Activated T-helper 2 cell treated with anti-CD3 and anti-CD28 coated beads, Interferon-gamma antibody, Interleukin-2, Interleukin-4, amounts not matched to agents 10 μg/mL and 5 μg/mL and 100 μg/mL, durations not matched to agents 14 hours and 24 hours and 36 hours (primary cell): ENCODE measurements around the gene AFM. TPM values are rescaled to one million over a fixed set of nuclear protein-coding genes. Genes with fewer than 3 reads are reported as not detected.

Experiments
- DNase-seq: peaks from one replicate; pipeline ENCODE4 v3.0.0; 2021; ENCODE audit warnings: low spot score
- H3K27ac Mint-ChIP-seq: one replicate; pipeline ENCODE4 v1.8.0; 2021; ENCODE audit warnings: mixed read lengths
- H3K27me3 Mint-ChIP-seq: one replicate; pipeline ENCODE4 v1.8.0; 2021; ENCODE audit warnings: low read depth, mixed read lengths
- H3K36me3 Mint-ChIP-seq: one replicate; pipeline ENCODE4 v1.8.0; 2021; ENCODE audit warnings: low read depth, mixed read lengths
- H3K4me1 Mint-ChIP-seq: one replicate; pipeline ENCODE4 v1.8.0; 2021; ENCODE audit warnings: low read depth, mixed read lengths
- H3K4me3 Mint-ChIP-seq: one replicate; pipeline ENCODE4 v1.8.0; 2021; ENCODE audit warnings: low read depth, mild to moderate bottlenecking, moderate library complexity, mixed read lengths
- H3K9me3 Mint-ChIP-seq: one replicate; pipeline ENCODE4 v1.8.0; 2021; ENCODE audit warnings: mixed read lengths
- intact Hi-C: fragments of 100-400 bp; cut with micrococcal nuclease; formaldehyde crosslinking; loops from one replicate; pipeline ENCODE4 v1.15.1; 2023
- total RNA-seq: library from RNA; stranded (reverse); gene quantifications from 2 replicates; pipeline ENCODE4 v1.2.3, GENCODE V29; 2022

Gene AFM
- total RNA-seq, 1 donor from 2014 or later, result not detected

DNA sequence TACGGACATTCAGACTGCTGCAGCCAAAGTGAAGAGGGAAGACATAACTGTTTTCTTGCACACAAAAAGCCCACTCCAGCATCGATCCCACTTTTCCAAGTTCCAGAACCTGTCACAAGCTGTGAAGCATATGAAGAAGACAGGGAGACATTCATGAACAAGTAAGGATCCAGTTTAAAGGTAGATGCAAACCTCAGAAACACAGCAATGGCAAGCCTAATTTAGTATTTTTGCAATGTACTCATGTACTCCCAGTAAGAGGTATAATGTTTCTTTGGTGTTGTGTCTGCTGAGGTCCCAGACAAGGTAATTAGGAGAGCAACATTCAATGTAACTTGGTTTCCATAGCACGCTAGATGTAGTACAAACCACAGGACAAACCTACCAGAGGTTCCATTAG, 40.9 kb upstream of the AFM start:
- no peaks in the 10 kb centered on the region for H3K4me1 Mint-ChIP-seq

DNA sequence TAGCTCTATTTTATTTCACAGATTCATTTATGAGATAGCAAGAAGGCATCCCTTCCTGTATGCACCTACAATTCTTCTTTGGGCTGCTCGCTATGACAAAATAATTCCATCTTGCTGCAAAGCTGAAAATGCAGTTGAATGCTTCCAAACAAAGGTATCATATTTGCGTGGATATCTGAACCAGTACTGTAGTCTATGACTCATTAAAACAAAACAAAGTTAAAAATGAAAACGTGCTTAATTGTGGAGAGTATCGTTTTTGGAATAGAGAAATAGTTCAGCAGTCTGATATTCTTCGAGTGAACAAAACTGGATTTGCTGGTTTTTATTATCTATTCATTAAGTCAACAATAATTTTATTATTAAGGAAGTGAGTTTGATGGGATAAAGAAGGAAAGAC, 39.3 kb upstream of the AFM start:
- intact Hi-C loops, result no loop called here
- Mint-ChIP-seq H3K36me3 (no peaks in the 10 kb centered on the region), H3K4me3 (no peak overlapping the region), H3K27ac (no peak overlapping the region), H3K4me1 (no peaks in the 10 kb centered on the region), H3K9me3 (no peaks in the 10 kb centered on the region), H3K27me3 (peaks cover 7% of the 10 kb centered on the region)
- DNase-seq, result no peak

More for the DNA sequence above, 40.9 kb upstream of the AFM start:
- DNase-seq, result no peak
- Mint-ChIP-seq H3K9me3 (no peaks in the 10 kb centered on the region), H3K27me3 (peaks cover 7% of the 10 kb centered on the region), H3K27ac (no peak overlapping the region), H3K4me3 (no peak overlapping the region), H3K36me3 (no peaks in the 10 kb centered on the region)
- intact Hi-C loops, result no loop called here

DNA sequence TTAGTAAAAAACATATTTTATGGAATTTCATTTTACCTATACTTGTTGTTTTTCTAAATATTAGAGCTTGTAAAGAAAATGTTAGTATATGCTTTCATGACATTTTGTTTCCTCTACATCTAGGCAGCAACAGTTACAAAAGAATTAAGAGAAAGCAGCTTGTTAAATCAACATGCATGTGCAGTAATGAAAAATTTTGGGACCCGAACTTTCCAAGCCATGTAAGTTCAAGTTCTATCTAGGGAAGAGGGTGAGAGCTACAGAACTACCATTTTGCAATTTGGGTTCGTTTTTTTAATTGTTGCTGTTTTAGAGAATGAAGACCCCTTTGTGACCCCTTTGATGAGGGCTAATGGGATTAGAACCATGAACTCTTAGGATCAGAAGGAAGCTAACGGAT, 38.3 kb upstream of the AFM start:
- DNase-seq, result no peak
- Mint-ChIP-seq H3K36me3 (no peaks in the 10 kb centered on the region), H3K4me3 (no peak overlapping the region), H3K27me3 (peaks cover 4% of the 10 kb centered on the region), H3K4me1 (no peaks in the 10 kb centered on the region), H3K9me3 (no peaks in the 10 kb centered on the region), H3K27ac (no peak overlapping the region)
- intact Hi-C loops, result no loop called here

DNA sequence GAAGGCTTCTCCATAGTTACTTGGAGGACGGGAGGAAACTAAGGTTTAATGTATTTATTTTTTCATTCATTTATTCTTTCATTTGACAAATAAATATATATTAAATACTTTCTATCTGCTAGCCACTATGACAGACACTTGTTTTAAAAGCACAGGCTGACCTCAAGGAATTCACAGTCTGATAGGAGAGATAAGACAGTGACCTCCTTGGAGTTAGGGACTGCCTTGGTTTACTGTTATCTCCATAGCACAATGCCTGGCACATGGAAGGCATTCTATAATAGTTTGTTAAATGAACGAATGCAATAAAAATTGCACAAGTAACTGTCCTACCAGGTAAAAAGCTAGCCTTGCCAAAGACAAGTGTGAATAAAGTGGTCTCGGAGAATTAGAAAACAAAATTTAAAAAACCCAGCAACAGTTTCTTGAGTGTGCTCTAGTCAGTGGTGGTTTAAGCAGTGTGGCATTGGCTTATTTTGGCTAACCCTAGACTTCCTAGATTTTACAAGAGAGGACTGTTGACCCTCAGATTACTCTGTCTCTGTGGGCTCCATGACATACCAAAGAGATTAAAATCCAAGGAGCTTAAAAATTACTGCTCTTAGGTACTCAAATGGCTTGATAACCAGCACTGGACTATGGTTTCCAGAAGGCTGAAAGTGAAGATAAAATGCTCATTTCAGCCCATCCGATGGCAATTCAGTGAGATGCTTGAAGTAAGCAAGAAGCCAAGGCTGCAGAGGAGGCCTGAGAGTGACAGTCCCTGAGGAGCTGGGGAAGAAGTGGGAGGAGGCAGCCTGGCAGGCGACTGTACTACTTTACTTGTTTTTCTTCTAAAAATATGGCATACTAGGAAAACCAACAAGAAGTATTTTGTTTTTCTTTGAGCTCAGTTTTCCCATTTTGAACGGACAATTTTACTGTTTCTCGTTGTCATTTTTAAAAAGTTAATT, 35.9 kb upstream of the AFM start:
- intact Hi-C loops, result loop anchor here (1.0 to 5.0 kb wide), 2 partner anchors 104 to 188 kb away; partner anchors contain the start of gene ANKRD17
- H3K27me3 Mint-ChIP-seq, result peaks cover 4% of the 10 kb centered on the region
- H3K36me3 Mint-ChIP-seq, result no peaks in the 10 kb centered on the region
- no peaks in the 10 kb centered on the region for H3K9me3 Mint-ChIP-seq
- H3K4me1 Mint-ChIP-seq, result no peaks in the 10 kb centered on the region
- H3K27ac Mint-ChIP-seq, result no peak overlapping the region
- no peak for DNase-seq
- H3K4me3 Mint-ChIP-seq, result no peak overlapping the region

DNA sequence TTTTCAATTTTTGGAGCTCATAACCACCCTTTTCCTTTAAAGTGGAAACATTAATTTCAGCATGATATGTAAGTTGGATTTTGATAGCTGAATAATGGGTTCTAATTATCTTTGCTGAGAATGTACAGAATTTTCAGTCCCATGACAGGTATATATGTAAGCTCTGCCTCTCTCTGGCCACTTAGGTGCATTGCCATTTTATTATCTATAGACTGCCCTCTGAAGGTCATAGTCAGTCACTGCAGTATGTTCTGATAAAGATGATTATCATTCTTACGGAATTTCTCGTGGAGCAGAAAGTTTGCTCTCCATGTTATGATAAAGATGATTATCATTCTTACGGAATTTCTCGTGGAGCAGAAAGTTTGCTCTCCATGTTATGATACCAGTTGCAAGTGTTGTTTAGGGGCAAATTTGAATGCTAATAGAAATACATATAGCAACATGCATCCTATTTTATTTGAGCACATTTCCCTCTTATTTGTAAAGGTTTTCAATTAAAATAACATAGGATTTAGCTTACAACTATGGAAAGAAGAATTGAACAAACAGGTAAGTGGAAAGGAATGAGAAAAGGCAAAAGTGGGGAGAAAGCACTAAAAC, 35.1 kb upstream of the AFM start:
- H3K9me3 Mint-ChIP-seq, result no peaks in the 10 kb centered on the region
- H3K4me1 Mint-ChIP-seq, result no peaks in the 10 kb centered on the region
- no peak overlapping the region for H3K4me3 Mint-ChIP-seq
- intact Hi-C loops, result loop anchor here (1.0 to 5.0 kb wide), 2 partner anchors 105 to 189 kb away; partner anchors contain the start of gene ANKRD17
- DNase-seq, result no peak
- no peaks in the 10 kb centered on the region for H3K36me3 Mint-ChIP-seq
- H3K27ac Mint-ChIP-seq, result no peak overlapping the region
- peaks cover 4% of the 10 kb centered on the region for H3K27me3 Mint-ChIP-seq

DNA sequence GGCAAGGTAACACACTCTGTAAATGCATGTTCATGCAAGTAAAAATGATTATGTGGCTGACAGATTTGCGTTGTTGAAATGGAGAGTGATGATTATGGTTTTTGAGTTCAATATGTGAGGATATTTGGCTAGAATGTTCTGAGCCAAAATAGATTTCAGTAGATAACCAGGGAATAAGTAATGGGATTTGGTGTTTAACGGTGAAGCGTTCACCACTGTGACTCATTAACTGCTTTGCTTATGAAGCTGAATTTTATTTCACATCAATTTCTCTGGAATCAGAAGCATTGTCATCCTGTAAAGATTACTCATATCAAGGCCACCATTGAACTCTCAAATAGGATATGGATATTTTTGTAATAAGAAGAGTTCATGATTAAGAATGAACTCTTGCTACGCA, 33.9 kb upstream of the AFM start:
- no peaks in the 10 kb centered on the region for H3K27me3 Mint-ChIP-seq
- intact Hi-C loops, result loop anchor here (5.0 kb wide), 1 partner anchor 190 kb away; the partner anchor contains the start of gene ANKRD17

DNA sequence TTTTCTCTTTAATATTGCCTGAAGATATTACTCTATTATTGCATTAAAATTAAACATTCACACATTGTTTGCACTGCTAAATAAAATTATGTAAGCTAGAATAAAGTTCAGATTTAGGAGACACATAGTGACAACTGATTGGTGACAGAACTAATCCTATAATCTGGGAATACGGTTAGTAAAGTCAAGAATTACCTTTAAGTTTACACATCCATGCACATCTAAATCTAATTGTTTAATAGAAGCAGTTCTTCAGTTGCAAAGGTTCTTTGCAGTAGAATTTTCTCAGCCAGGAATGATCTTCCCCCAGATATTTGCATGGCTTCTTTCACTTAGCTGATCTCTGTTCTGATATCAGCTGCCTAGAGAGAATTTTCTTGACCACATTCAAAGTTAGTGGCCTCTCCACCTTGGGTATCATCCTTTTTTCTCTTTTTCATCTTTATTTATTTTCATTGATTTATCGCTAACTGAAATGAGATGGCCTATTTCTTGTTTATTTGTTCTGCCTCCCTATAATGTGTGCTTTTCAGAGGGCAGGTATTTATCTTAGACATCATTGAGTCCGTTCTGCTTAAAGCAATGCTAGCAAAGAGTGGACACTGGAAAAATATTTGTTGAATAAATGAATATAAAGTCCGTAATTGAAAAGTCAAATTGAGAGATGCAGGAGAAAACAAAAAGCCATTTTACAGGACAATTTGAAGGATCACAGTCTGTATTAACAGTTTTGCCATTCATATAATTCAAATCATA, 32.9 kb upstream of the AFM start:
- Mint-ChIP-seq H3K36me3 (no peaks in the 10 kb centered on the region), H3K27ac (no peak overlapping the region), H3K4me1 (no peaks in the 10 kb centered on the region), H3K27me3 (no peaks in the 10 kb centered on the region), H3K9me3 (no peaks in the 10 kb centered on the region), H3K4me3 (no peak overlapping the region)
- intact Hi-C loops, result loop anchor here (5.0 kb wide), 1 partner anchor 191 kb away; the partner anchor contains the start of gene ANKRD17
- DNase-seq, result no peak

More for the DNA sequence above, 33.9 kb upstream of the AFM start:
- H3K36me3 Mint-ChIP-seq, result no peaks in the 10 kb centered on the region
- no peaks in the 10 kb centered on the region for H3K4me1 Mint-ChIP-seq
- no peak overlapping the region for H3K4me3 Mint-ChIP-seq
- no peaks in the 10 kb centered on the region for H3K9me3 Mint-ChIP-seq
- no peak overlapping the region for H3K27ac Mint-ChIP-seq
- no peak for DNase-seq

DNA sequence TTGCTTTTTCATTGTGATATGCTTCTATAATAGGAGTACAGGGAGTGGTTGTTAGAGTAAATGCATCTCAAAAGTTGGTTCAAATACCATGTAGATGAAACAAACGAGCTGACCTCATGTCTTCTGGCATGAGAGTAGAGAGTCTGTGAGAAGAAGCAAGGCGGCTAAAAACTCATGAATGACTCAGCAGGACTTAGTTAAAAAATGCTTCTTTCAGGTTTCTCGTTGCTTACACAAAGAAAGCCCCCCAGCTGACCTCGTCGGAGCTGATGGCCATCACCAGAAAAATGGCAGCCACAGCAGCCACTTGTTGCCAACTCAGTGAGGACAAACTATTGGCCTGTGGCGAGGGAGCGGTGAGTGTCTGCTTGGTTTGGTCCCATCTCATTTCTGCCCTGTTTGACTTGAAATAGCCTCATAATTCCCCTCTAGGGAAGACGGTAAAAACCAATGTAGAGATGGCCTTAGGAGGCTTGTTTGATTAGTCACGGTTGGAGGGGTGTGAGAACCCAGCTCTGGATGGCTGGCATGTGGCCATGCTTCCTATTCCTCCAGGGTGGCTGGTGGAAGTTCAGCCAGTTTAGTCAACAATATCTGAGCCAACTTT, 31.0 kb upstream of the AFM start:
- Mint-ChIP-seq H3K4me1 (no peaks in the 10 kb centered on the region), H3K27me3 (no peaks in the 10 kb centered on the region), H3K27ac (no peak overlapping the region), H3K36me3 (no peaks in the 10 kb centered on the region), H3K4me3 (no peak overlapping the region), H3K9me3 (no peaks in the 10 kb centered on the region)
- no peak for DNase-seq
- intact Hi-C loops, result no loop called here

DNA sequence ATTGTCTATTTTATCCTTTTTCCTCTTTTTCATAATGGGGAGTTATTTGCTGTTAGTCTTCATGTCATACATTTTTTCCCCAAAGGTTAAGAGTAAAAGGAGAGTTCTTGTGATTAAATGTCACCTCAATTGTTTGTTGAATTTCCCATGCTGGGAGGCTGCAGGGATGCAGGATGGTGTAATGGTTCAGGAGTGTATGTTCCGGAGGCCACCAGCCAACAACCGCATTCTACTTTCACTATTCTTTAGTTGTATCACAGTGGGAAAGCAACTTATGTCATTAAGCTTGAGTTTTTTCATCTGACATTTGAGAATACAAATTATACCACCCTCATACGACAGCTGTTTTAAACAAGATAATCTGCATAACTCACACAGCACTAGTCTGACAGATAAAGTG, 30.1 kb upstream of the AFM start:
- no peak overlapping the region for H3K4me3 Mint-ChIP-seq
- no peaks in the 10 kb centered on the region for H3K9me3 Mint-ChIP-seq
- H3K27ac Mint-ChIP-seq, result no peak overlapping the region
- intact Hi-C loops, result no loop called here
- no peak for DNase-seq
- H3K27me3 Mint-ChIP-seq, result no peaks in the 10 kb centered on the region
- no peaks in the 10 kb centered on the region for H3K36me3 Mint-ChIP-seq
- no peaks in the 10 kb centered on the region for H3K4me1 Mint-ChIP-seq

DNA sequence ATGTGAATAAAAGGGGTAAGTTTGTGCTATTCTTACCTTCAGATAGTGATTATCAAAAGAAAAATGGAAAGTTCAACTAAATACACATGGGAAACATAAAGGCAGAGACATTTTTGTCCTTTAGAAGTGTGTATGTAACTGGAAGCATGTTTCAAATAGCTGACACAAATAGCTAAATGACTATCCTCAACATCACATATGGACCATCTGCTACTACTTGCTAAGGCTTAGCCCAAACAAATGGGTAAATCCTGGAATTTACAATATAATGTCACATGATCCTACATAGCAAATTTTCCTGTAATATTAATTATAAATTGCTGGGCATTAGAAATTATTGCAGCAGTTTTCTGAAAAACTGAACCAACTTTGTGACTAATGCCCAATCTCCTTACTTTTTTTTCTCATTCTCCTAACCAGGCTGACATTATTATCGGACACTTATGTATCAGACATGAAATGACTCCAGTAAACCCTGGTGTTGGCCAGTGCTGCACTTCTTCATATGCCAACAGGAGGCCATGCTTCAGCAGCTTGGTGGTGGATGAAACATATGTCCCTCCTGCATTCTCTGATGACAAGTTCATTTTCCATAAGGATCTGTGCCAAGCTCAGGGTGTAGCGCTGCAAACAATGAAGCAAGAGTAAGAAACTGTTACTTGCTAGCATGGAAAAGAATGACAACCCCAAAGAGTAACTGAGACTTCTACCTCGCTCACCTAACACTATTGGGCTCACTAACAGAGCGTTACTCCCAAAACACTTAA, 29.4 kb upstream of the AFM start:
- Mint-ChIP-seq H3K4me1 (no peaks in the 10 kb centered on the region), H3K4me3 (no peak overlapping the region), H3K27ac (no peak overlapping the region), H3K9me3 (no peaks in the 10 kb centered on the region), H3K27me3 (no peaks in the 10 kb centered on the region), H3K36me3 (no peaks in the 10 kb centered on the region)
- intact Hi-C loops, result no loop called here
- no peak for DNase-seq

DNA sequence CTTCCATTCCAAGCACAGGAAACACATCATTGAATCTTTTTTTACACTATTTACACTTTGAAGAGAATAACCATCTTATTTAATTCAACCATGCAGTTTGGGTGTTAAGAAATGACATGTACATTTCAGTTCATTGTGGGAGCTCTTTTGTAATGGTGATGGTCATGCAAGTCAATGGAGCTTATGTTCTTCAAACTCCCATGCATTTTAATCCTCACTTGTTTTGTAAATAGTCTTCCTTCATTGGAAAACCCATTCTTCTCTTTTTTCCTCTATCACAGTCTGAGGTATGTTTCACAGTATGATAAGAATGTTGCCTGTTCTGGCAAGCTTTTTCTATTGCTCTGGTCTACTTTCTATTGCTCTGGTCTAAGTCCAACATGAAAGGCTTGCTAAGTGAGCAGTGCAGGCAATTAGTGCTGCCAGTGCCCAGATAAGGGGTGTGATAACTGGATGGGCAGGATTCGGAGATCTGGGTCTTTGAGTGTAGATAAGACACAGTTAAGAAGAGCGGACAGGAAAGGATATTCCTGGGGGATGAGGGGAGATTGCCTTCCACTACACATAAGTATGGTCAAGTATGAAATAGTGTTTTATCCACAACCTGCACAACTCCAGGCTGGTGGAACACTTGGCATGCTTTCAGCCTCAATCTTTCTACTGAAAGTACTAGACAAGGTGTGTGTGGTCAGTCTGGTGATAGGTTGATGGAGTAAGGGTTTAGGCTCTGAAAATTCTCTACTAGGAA, 28.4 kb upstream of the AFM start:
- Mint-ChIP-seq H3K4me1 (no peaks in the 10 kb centered on the region), H3K9me3 (no peaks in the 10 kb centered on the region), H3K27ac (no peak overlapping the region), H3K27me3 (no peaks in the 10 kb centered on the region), H3K36me3 (no peaks in the 10 kb centered on the region), H3K4me3 (no peak overlapping the region)
- intact Hi-C loops, result no loop called here
- DNase-seq, result no peak
